HG02588 (cell line): ENCODE measurements around the gene KLHL25.

Source experiments
- ATAC-seq: cut with Tn5 transposase; IDR thresholded peaks from one replicate; pipeline ENCODE4 v1.9.1; 2021; ENCODE audit warnings: mild to moderate bottlenecking, moderate library complexity; ENCODE audit not compliant: unreplicated experiment

KLHL25 gene

GRCh38 chr15:85749261-85750151 is 45.2 kb downstream of the KLHL25 start:
- no peak for ATAC-seq

GRCh38 chr15:85748729-85749128 is 46.0 kb downstream of the KLHL25 start:
- ATAC-seq: no peak

DNA sequence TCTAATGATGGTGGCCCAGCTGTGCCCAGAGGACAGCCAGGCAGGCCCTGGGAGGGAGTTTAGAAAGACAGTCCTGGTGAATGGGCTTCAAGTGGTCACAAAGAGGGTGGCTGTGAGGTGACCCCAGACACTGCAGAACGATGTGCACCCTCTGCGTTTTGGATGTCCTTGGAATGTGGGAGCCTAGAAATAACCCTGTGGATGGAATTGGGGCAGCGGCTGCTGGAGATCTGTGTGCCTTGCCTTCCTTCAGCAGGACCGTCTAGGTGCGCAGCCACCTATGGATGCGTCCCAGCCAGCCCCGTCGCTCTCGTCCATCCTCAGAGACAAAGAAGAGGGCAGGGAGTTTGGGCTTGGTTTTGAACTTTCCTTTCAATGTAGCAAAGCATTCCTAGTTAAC is 46.5 kb downstream of the KLHL25 start:
- ATAC-seq: no peak

- ATAC-seq: no peak
These were observed 48.1 kb downstream of the KLHL25 start for GRCh38 chr15:85746641-85747040.

GRCh38 chr15:85745525-85746150 is 49.1 kb downstream of the KLHL25 start:
- no peak for ATAC-seq

GRCh38 chr15:85745023-85745422 is 49.7 kb downstream of the KLHL25 start:
- no peak for ATAC-seq

- no peak for ATAC-seq
These were observed 50.1 kb downstream of the KLHL25 start for GRCh38 chr15:85744579-85744978.

DNA sequence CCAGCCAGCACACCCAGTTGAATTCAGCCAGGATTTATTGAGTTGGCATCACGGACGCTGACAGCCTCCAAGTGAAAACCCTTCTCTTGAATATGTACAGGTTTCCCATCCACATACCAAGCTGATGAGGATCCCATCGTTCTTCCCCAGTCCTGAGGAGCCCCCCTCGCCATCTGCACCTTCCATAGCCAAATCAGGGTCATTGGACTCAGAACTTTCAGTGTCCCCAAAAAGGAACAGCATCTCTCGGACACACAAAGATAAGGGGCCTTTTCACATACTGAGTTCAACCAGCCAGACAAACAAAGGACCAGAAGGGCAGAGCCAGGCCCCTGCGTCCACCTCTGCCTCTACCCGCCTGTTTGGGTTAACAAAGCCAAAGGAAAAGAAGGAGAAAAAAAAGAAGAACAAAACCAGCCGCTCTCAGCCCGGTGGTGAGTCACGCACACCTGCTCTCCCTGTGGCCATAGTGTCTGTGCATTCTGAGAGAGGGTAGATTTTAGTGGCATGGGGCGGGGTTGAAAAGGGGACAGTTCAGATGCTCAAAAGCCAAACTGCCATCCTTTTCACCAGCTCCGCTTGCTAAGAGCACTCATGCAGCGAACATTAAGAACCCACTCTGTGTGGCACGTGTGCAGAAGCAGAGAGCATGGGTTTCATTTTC is 51.2 kb downstream of the KLHL25 start:
- ATAC-seq: no peak

- ATAC-seq: no peak
These were observed 52.4 kb downstream of the KLHL25 start for GRCh38 chr15:85742186-85742821.

- no peak for ATAC-seq
These were observed 53.1 kb downstream of the KLHL25 start for GRCh38 chr15:85741662-85742061.

GRCh38 chr15:85741021-85741421 is 53.7 kb downstream of the KLHL25 start:
- no peak for ATAC-seq

DNA sequence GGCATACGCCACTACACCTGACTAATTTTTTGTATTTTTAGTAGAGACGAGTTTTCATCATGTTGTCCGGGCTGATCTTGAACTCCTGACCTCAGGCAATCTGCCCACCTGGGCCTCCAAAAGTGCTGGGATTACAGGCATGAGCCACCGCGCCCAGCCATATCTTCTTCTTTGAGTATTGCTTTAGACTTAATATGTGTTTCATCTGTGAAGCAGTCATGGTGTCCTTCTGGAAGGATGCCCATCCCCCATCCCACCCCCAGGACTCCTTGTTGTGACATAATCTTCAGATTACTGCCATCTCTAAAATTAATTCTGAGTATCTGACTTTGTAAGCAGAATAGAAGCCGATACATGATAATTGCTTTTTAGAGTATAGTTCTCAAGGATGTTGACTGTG is 57.7 kb downstream of the KLHL25 start:
- ATAC-seq: no peak

DNA sequence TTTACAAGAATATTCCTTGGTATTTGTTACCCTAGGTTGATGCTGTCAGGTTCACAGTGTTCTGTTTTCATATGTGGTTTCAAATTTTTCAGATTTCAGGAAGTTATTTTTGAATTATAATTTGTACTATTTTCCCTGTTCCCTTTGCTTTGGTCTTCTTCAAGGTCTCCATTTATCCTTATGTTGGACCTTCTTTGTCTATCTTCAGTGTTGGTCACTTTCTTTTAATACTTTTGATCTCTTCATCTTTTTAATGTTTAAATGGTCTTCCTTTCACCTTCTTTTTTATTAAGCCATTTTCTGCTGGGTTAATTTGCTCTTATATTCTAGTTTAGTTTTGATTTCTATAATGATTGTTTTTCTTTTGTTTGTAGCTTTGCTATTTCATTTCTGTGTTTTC is 61.3 kb downstream of the KLHL25 start:
- no peak for ATAC-seq

- no peak for ATAC-seq
These were observed 64.5 kb downstream of the KLHL25 start for GRCh38 chr15:85730001-85730820.

GRCh38 chr15:85727068-85727467 is 67.7 kb downstream of the KLHL25 start:
- ATAC-seq: no peak

DNA sequence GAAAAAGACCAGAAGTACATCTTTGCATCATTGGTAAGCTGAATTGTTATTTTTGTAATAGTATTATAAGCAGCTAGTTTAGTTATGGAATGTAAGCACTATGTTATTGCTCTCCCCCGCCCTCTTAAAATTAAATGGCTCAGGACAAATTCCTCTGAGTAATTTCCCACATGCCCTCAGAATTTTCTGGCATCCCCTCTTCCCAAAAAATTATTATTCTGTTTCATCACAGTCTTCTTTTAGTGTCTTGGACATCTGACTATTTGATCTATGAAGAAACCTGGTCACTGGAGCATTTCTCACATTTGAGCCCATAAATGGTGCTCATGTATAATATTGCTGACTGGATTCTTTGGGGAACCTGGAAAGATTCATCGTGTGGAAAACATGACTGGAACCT is 68.3 kb downstream of the KLHL25 start:
- ATAC-seq: no peak

DNA sequence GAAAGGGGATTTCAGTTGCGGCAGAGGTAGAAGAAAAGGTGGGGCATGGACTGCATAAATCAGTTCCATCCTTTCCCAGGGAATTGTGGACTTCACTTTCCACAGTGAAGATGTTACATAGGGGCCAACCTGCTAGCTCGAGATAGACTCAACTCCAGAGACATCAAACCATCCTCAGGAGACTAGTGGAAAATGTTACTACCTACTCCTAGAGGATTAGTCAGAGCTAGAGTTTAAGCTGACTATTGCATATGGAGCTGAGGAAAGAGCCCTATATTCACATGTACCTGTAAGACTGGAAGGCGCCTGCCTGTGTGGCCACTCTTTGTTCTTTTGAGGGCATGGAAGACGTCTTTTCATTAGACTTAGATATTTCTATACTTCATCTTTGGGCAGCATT is 69.2 kb downstream of the KLHL25 start:
- no peak for ATAC-seq

- ATAC-seq: no peak
These were observed 69.7 kb downstream of the KLHL25 start for GRCh38 chr15:85725019-85725418.

DNA sequence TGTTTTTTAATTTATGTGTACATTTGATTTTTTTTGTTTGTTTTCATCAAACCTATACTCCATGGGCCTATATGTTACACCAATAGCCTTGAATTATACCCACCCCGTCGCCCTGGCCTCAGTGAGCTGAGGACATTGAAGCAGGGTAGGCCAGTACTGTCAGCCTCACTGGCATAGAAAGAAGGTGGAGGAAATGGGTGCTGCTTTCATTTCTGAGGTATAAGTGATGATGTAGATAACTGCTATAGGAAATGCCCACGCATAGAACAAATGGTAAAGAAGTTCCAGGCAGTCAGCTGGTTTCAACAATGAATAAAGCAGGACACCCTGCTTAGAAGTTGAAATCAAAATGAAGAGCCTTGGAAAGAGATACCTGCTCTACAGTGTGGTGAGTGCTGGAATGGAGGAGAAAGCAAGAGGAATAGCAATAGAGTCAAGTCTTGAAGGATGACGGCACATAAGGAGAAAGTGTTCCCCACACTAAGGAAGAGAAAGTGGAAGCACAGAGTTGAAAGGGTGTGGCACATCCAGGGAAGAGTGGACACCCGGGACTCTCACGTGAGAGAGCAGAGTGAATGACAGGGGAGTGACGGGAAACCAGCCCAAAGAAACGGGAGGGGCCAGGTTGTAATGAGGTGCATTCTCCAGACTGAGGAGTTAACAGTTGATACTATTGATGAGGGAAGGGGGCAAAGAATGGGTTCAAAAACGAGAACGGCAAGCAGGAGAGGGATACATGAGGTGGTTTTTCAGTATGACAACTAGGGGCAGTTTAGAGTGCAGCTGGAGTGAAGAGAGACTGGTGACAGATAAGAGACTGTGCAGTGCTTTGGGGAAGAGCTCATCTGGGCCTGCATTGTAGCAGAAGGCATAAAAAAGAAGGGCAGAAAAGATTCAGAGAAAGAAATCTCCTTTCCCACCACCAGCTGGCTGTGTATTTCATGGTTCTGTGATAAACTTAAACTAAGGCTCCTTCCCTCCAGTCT is 70.5 kb downstream of the KLHL25 start:
- ATAC-seq: no peak
